A549 (cell line): ENCODE measurements around the gene DDX41.

Experiments used
- POLR2A ChIP-seq: IDR thresholded peaks from 2 replicates; pipeline ENCODE4 v1.6.1; 2012; ENCODE audit warnings: mild to moderate bottlenecking, low read length
- SMC3 ChIP-seq: fragments of >200 bp; sonication (Bioruptor Twin); formaldehyde crosslinking; IDR thresholded peaks from 3 replicates; pipeline ENCODE4 v1.6.1; 2018; ENCODE audit warnings: inconsistent platforms

- TF ChIP-seq POLR2A (no peak), SMC3 (no peak)
Measured at GRCh38 chr5:177501874-177502678, 14.7 kb downstream of the DDX41 start.
